ENCODE measurements around the gene CFAP46.
A peak's percentile ranks its signal among the peaks of the same experiment; 100 is the strongest.

The CFAP46 gene

DNA sequence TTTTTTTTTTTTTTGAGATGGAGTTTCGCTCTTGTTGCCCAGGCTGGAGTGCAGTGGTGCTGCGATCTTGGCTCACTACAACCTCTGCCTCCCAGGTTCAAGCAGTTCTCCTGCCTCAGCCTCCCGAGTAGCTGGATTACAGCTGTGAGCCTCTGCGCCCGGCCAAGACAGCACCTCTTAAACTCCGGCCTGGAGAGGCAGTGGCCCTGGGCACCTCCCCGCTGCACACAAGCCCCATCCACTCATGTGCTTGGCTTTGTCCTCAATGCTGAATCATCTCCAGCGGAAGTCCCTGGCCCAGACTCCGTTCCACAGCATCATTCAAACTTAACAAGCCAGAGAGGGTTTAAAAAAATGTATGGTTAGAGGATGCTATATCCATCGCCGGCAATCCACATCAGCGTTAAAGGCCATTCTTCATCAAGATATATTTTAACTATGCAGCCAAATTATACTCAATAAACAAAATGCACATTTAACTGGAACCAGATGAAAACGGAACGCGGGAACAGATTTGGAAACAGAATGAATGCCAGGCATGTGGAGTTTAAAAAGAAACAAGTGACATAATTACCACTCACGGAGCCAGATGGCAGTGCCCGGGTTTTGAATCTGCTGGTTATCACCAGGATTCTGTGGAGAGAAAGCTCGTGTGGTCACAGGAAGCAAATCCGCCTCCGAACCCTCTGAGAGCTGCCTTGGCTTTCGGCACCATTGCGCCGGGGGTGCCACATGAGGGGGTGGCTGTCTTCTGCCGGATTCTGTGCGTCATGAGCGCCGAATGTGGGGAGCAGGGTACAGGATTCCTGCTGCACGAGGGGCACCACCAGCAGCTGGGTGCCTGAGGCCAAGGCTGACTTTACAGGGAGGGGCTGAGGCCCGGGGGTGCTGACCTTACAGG, 45.6 kb upstream of the CFAP46 start:
- TF ChIP-seq, protein P1, sequence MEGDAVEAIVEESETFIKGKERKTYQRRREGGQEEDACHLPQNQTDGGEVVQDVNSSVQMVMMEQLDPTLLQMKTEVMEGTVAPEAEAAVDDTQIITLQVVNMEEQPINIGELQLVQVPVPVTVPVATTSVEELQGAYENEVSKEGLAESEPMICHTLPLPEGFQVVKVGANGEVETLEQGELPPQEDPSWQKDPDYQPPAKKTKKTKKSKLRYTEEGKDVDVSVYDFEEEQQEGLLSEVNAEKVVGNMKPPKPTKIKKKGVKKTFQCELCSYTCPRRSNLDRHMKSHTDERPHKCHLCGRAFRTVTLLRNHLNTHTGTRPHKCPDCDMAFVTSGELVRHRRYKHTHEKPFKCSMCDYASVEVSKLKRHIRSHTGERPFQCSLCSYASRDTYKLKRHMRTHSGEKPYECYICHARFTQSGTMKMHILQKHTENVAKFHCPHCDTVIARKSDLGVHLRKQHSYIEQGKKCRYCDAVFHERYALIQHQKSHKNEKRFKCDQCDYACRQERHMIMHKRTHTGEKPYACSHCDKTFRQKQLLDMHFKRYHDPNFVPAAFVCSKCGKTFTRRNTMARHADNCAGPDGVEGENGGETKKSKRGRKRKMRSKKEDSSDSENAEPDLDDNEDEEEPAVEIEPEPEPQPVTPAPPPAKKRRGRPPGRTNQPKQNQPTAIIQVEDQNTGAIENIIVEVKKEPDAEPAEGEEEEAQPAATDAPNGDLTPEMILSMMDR (conservative IDR thresholded peaks at IDR 0.05; ENCODE audit: low read depth, low read length) = no peak
- no peak overlapping the region for H3K4me3 ChIP-seq (ENCODE audit: low read depth, low read length)
- DNase-seq (ENCODE audit: low read depth) = peak; percentile 38

- DNase-seq (ENCODE audit: low read depth) = no peak
- TF ChIP-seq, protein P1 (conservative IDR thresholded peaks at IDR 0.05; ENCODE audit: low read depth, low read length) = no peak
- no peak overlapping the region for H3K4me3 ChIP-seq (ENCODE audit: low read depth, low read length)
Observed at GRCh38 chr10:132986978-132987377, 44.6 kb upstream of the CFAP46 start.

- DNase-seq (ENCODE audit: low read depth) = no peak
- TF ChIP-seq, protein P1 (conservative IDR thresholded peaks at IDR 0.05; ENCODE audit: low read depth, low read length) = no peak
- no peak overlapping the region for H3K4me3 ChIP-seq (ENCODE audit: low read depth, low read length)
Observed at GRCh38 chr10:132986576-132986975, 44.2 kb upstream of the CFAP46 start.

DNA sequence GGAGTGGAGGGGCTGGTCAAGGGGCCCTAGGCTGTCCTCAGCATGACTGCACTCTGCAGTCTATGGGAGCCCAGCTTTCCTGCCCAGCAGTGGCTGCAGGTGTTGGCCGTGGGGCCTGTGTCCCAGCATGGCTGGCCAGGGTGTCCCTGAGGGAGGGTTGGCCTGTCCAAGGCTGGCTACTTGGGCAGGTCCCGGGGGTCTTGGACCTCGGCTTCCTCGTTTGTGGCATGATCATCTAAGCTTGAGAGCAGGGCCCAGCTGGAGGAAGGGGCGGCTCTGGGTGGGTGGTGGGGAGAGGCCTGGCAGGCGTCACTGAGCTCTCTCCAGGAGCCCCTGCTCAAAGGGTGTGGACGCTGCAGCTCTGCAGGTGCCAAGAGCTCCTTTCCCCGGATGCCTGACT, 43.7 kb upstream of the CFAP46 start:
- no peak overlapping the region for H3K4me3 ChIP-seq (ENCODE audit: low read depth, low read length)
- no peak for DNase-seq (ENCODE audit: low read depth)
- TF ChIP-seq, protein P1 (conservative IDR thresholded peaks at IDR 0.05; ENCODE audit: low read depth, low read length) = no peak

DNA sequence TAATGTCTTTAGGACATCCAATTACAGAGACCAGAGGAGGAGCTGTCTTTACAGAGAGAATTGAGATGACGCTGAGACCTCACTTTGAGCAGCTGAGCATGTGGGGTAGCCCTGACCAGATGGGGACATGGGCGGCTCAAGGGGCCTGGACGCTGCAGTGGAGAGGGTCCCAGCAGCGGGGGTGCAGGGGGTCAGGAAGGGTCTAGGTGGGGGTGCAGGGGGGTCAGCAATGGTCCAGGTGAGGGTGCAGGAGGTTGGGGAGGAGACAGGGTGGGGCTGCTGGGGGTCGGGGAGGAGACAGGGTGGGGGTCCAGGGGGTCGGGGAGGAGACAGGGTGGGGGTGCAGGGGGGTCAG, 43.2 kb upstream of the CFAP46 start:
- no peak overlapping the region for H3K4me3 ChIP-seq (ENCODE audit: low read depth, low read length)
- no peak for DNase-seq (ENCODE audit: low read depth)
- TF ChIP-seq, protein P1 (conservative IDR thresholded peaks at IDR 0.05; ENCODE audit: low read depth, low read length) = no peak

GRCh38 chr10:132984801-132985545, 42.6 kb upstream of the CFAP46 start:
- TF ChIP-seq, protein P1 (conservative IDR thresholded peaks at IDR 0.05; ENCODE audit: low read depth, low read length) = no peak
- DNase-seq (ENCODE audit: low read depth) = no peak
- H3K4me3 ChIP-seq (ENCODE audit: low read depth, low read length) = no peak overlapping the region
